Amniotic stem cell (primary cell): Measurements from ENCODE around the gene TRAPPC2L.

ENCODE experiments used
- DNase-seq: peaks from one replicate; lab custom pipeline; 2025; lab: John Stamatoyannopoulos, UW

Gene TRAPPC2L

GRCh38 chr16:88839026-88839529, 17.8 kb upstream of the TRAPPC2L start:
- no peak for DNase-seq

GRCh38 chr16:88839745-88840599, 17.0 kb upstream of the TRAPPC2L start:
- DNase-seq: no peak

- no peak for DNase-seq
Measured at GRCh38 chr16:88840600-88841215, 16.2 kb upstream of the TRAPPC2L start.

GRCh38 chr16:88841521-88842307, 15.2 kb upstream of the TRAPPC2L start:
- DNase-seq: no peak

- no peak for DNase-seq
Measured at GRCh38 chr16:88842308-88842756, 14.6 kb upstream of the TRAPPC2L start.

GRCh38 chr16:88842806-88843205, 14.1 kb upstream of the TRAPPC2L start:
- no peak for DNase-seq

- DNase-seq: no peak
Measured at GRCh38 chr16:88843256-88843655, 13.7 kb upstream of the TRAPPC2L start.

- no peak for DNase-seq
Measured at GRCh38 chr16:88844419-88845036, 12.4 kb upstream of the TRAPPC2L start.

- no peak for DNase-seq
Measured at GRCh38 chr16:88846088-88846487, 10.8 kb upstream of the TRAPPC2L start.

GRCh38 chr16:88847654-88848053, 9.3 kb upstream of the TRAPPC2L start:
- no peak for DNase-seq

GRCh38 chr16:88848557-88848956, 8.4 kb upstream of the TRAPPC2L start:
- DNase-seq: no peak

GRCh38 chr16:88850531-88851199, 6.3 kb upstream of the TRAPPC2L start:
- no peak for DNase-seq

- no peak for DNase-seq
Measured at GRCh38 chr16:88851616-88852015, 5.3 kb upstream of the TRAPPC2L start.

GRCh38 chr16:88853325-88853941, 3.5 kb upstream of the TRAPPC2L start:
- no peak for DNase-seq

GRCh38 chr16:88854306-88855111, 2.4 kb upstream of the TRAPPC2L start:
- no peak for DNase-seq

GRCh38 chr16:88855176-88855575, 1.8 kb upstream of the TRAPPC2L start:
- DNase-seq: no peak

GRCh38 chr16:88855736-88856121, 1.2 kb upstream of the TRAPPC2L start:
- no peak for DNase-seq

- DNase-seq: no peak
Measured at GRCh38 chr16:88856122-88856827, 652 bp upstream of the TRAPPC2L start.

GRCh38 chr16:88857728-88858339, 907 bp downstream of the TRAPPC2L start:
- peak; percentile 14 for DNase-seq
